Cardiac fibroblast (primary cell): ENCODE results near the gene RAP1GAP2.

Experiments
- DNase-seq, 2 donors: peaks; one replicate each; pipeline versions ENCODE4 v3.0.0 to v3.0.0-alpha.2; 2010; ENCODE audit warnings: low read depth in 2 of 2
- H3K4me3 ChIP-seq, 2 donors: replicated peaks in 1 of 2; 1 replicate in 1 of 2; 2 replicates in 1 of 2; pipeline ENCODE4 v1.5.1; 2011; ENCODE audit warnings: low read depth in 2 of 2, low read length in 2 of 2, mild to moderate bottlenecking in 2 of 2, moderate library complexity in 1 of 2
- TF ChIP-seq, protein P1 (sequence below): IDR thresholded peaks from one replicate; pipeline ENCODE4 v1.5.1; 2011; ENCODE audit warnings: low read depth, mild to moderate bottlenecking, low read length, inconsistent platforms

RAP1GAP2 gene

DNA sequence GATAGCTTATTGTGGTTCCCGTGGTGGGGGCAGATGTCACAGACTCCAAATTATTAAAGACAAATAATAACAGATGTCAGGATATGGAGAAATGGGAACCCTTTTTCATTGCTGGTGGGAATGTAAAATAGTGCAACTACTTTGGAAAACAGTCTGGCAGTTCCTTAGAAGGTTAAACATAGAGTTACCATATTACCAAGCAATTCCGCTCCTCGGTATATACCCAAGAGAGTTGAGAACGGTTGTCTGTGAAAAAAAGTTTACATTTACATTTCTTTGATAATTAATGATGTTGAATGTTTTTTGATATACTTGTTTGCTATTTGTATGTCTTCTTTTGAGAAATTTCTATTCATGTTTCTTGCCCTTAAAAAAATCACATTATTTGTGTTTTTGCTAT lies 226.0 kb downstream of the RAP1GAP2 start:
- no peak overlapping the region for H3K4me3 ChIP-seq
- TF ChIP-seq, protein P1, sequence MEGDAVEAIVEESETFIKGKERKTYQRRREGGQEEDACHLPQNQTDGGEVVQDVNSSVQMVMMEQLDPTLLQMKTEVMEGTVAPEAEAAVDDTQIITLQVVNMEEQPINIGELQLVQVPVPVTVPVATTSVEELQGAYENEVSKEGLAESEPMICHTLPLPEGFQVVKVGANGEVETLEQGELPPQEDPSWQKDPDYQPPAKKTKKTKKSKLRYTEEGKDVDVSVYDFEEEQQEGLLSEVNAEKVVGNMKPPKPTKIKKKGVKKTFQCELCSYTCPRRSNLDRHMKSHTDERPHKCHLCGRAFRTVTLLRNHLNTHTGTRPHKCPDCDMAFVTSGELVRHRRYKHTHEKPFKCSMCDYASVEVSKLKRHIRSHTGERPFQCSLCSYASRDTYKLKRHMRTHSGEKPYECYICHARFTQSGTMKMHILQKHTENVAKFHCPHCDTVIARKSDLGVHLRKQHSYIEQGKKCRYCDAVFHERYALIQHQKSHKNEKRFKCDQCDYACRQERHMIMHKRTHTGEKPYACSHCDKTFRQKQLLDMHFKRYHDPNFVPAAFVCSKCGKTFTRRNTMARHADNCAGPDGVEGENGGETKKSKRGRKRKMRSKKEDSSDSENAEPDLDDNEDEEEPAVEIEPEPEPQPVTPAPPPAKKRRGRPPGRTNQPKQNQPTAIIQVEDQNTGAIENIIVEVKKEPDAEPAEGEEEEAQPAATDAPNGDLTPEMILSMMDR = no peak
- DNase-seq = no peak

GRCh38 chr17:3024346-3024745 lies 228.1 kb downstream of the RAP1GAP2 start:
- DNase-seq = no peak
- no peak overlapping the region for H3K4me3 ChIP-seq
- TF ChIP-seq, protein P1 = no peak

- DNase-seq = no peak
- TF ChIP-seq, protein P1 = no peak
- no peak overlapping the region for H3K4me3 ChIP-seq
These were observed 229.3 kb downstream of the RAP1GAP2 start for GRCh38 chr17:3025421-3026124.

DNA sequence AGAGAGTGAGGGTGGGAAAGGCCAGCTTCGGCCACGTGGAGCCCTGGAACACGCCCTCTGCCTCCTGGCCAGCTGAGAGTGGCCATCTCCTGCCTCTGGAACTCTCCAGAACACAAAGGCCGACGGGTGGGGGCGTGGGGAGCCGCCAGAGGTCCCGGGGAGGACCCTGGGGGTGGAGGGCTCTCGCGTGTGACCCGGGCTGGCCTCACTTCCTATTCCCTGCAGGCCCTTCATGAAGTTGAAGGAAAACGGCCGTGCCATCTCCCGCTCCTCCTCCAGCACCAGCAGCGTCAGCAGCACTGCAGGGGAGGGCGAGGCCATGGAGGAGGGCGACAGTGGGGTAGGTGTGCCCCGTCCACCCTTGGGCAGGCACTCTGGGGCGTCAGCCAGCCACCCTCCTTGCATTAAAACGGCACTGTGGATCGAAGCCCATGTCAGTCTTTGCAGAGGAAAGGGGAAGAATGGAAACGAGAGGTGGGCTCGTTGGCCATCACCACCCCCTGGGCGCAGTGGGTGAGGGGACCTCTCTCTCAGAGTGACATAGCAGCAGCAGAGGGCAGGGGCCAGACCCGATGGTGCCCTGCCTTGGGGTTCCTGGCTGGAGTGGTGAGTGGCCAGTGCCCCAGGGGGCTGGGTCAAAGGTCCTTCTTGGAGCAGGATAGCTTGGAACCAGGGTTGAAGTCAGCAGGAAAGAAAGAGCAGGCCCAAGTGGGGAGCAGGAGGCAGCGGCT lies 230.1 kb downstream of the RAP1GAP2 start:
- TF ChIP-seq, protein P1 = no peak

DNA sequence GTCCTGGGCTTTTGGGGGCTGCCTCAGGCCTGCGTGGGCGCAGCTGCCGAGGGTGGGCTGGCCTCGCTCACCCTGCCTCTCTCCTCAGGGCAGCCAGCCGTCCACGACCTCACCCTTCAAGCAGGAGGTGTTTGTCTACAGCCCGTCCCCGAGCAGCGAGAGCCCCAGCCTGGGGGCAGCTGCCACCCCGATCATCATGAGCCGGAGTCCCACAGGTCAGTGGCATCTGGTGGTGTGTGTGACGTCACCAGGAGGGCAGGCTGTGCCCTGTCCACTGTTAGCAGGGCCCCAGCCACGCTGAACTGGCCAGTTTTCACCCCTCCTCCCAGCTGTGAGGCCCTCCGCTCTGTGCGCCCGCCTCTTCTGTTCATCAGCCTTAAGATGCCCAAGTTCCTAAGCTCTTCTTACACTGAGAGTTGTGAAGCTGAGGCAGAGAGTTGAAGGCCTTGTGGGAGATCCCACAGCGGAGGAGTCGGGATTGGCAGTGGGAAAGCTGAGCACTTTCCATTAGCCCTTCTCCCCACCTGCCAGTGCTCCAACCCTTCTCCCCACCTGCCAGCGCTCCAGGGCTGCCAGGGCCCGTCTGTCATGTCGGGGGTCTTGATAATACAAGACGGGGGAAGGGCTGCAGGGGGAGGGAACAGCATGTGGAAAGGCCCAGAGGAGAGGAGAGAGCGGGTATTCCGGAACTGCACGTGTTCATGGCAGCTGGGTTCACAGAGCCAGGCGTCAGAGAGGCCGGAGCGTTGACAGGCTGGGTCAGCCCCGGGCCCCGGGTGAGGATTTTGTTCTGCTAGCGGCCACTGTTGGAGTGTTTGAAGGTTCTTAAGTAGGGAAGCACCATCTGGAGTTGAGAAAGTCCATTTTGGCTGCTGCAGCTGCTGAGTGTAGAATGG lies 230.9 kb downstream of the RAP1GAP2 start:
- peak in 1 of 2 donors; percentile 62 for DNase-seq
- TF ChIP-seq, protein P1 = no peak

More for the DNA sequence above, 230.1 kb downstream of the RAP1GAP2 start:
- no peak overlapping the region for H3K4me3 ChIP-seq
- no peak for DNase-seq

DNA sequence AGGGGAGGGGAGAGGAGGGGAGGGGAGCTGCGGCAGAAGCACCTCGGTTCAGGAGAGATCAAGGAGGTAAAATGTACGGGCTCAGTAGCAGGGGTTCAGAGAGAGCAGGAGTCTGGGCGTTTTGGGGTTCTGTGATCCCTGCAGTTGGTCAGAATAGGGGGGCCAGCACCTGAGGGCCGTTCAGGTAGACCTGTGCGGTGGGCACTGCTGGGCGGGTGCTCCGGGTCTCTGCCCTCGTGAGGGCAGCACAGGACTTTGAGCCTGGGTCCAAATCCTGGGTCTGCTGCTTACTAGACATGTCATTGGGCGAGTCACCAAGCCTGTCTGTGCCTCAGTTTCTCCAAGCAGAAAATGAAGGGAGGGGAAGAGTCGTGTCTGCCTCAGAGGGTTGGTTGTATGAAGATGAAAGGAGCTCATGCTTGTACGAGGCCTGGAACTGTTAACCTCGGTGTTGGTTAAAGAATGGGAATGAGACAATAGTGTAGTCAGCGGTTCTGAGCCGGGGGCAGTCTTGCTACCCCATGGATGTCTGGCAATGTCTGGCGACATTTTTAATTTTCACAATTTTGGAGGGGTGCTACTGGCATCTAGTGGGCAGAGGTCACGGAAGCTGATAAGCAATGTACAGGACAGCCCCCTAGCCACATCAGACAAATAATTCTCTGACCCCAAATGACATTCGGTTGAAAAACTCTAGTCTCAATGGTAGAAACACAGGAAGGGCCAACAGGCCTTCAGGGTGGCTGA lies 231.7 kb downstream of the RAP1GAP2 start:
- no peak overlapping the region for H3K4me3 ChIP-seq
- TF ChIP-seq, protein P1 = no peak
- DNase-seq = no peak

More for the DNA sequence above, 230.9 kb downstream of the RAP1GAP2 start:
- H3K4me3 ChIP-seq = no peak overlapping the region
